GM12878 (cell line): ENCODE data around the gene PRR5L.

Source experiments
- EZH2 ChIP-seq: IDR thresholded peaks from 2 replicates; pipeline ENCODE4 v1.6.1; 2012; ENCODE audit warnings: low read depth, mild to moderate bottlenecking, control low read depth, inconsistent platforms, low read length, borderline replicate concordance; ENCODE audit not compliant: control insufficient read depth
- RBBP5 ChIP-seq: fragments of 200-600 bp; sonication (generic); conservative IDR thresholded peaks from 2 replicates; pipeline ENCODE4 v1.6.1; 2016
- SMC3 ChIP-seq: IDR thresholded peaks from 2 replicates; pipeline ENCODE4 v1.6.1; 2011; ENCODE audit warnings: low read length, improper control_type of control experiment, borderline replicate concordance
- TAF1 ChIP-seq: IDR thresholded peaks from 2 replicates; pipeline ENCODE4 v1.6.1; 2011; ENCODE audit warnings: mild to moderate bottlenecking, low read depth, low read length, borderline replicate concordance
- TF ChIP-seq, protein P1 (sequence below): fragments of 150-350 bp; IDR thresholded peaks from 2 replicates; pipeline ENCODE4 v1.6.1; 2016; ENCODE audit warnings: low read depth, low read length
- TF ChIP-seq, protein P2 (sequence below), 3 experiments: IDR thresholded peaks in 2 of 3; conservative IDR thresholded peaks in 1 of 3; 2 replicates each; pipeline ENCODE4 v1.5.1; 2011; ENCODE audit warnings: low read depth in 3 of 3, low read length in 3 of 3, mild to moderate bottlenecking in 3 of 3, control low read depth in 2 of 3, moderate library complexity in 2 of 3, inconsistent platforms in 1 of 3, mixed read lengths in 1 of 3; ENCODE audit not compliant: control insufficient read depth in 2 of 3, insufficient read depth in 1 of 3; ENCODE audit errors: extremely low read depth in 1 of 3

DNA sequence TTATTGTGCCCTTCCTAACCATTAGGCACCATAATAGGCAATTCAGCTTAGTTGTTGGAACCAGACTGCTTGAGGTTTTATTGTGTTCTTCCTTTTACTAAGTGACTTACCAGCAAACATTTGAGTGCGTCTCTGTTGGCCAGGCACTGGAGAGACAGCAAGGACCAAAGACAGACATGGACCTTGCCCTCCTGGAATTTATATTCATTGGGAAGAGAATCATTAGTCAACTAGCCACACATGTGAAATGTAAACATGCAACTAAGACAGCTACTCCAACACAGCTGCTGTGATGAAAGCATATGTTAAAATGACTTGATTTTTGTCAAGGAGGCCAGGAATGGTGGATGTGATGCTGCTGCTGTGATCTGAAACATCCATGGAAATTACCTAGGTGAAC is 107.6 kb downstream of the PRR5L start:
- no peak for TF ChIP-seq RBBP5
- no peak for TF ChIP-seq TAF1
- TF ChIP-seq, protein P1, sequence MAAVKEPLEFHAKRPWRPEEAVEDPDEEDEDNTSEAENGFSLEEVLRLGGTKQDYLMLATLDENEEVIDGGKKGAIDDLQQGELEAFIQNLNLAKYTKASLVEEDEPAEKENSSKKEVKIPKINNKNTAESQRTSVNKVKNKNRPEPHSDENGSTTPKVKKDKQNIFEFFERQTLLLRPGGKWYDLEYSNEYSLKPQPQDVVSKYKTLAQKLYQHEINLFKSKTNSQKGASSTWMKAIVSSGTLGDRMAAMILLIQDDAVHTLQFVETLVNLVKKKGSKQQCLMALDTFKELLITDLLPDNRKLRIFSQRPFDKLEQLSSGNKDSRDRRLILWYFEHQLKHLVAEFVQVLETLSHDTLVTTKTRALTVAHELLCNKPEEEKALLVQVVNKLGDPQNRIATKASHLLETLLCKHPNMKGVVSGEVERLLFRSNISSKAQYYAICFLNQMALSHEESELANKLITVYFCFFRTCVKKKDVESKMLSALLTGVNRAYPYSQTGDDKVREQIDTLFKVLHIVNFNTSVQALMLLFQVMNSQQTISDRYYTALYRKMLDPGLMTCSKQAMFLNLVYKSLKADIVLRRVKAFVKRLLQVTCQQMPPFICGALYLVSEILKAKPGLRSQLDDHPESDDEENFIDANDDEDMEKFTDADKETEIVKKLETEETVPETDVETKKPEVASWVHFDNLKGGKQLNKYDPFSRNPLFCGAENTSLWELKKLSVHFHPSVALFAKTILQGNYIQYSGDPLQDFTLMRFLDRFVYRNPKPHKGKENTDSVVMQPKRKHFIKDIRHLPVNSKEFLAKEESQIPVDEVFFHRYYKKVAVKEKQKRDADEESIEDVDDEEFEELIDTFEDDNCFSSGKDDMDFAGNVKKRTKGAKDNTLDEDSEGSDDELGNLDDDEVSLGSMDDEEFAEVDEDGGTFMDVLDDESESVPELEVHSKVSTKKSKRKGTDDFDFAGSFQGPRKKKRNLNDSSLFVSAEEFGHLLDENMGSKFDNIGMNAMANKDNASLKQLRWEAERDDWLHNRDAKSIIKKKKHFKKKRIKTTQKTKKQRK: no peak
- TF ChIP-seq EZH2: no peak
- TF ChIP-seq SMC3: no peak
- TF ChIP-seq, protein P2, sequence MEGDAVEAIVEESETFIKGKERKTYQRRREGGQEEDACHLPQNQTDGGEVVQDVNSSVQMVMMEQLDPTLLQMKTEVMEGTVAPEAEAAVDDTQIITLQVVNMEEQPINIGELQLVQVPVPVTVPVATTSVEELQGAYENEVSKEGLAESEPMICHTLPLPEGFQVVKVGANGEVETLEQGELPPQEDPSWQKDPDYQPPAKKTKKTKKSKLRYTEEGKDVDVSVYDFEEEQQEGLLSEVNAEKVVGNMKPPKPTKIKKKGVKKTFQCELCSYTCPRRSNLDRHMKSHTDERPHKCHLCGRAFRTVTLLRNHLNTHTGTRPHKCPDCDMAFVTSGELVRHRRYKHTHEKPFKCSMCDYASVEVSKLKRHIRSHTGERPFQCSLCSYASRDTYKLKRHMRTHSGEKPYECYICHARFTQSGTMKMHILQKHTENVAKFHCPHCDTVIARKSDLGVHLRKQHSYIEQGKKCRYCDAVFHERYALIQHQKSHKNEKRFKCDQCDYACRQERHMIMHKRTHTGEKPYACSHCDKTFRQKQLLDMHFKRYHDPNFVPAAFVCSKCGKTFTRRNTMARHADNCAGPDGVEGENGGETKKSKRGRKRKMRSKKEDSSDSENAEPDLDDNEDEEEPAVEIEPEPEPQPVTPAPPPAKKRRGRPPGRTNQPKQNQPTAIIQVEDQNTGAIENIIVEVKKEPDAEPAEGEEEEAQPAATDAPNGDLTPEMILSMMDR (IDR thresholded peaks at IDR 0.05 in 2 of 3, conservative IDR thresholded peaks at IDR 0.05 in 1 of 3; ENCODE audit: control insufficient read depth in 2 of 3, extremely low read depth in 1 of 3, insufficient read depth in 1 of 3, low read depth in 3 of 3, low read length in 3 of 3): no peak
